Body of pancreas (tissue), 4 donors: ENCODE data around the gene SYNE2. TPM values are rescaled to one million over a fixed set of nuclear protein-coding genes. Genes with fewer than 3 reads are reported as not detected.

Experiments
- ATAC-seq: fragments of 150-250 bp; one replicate; pipeline ENCODE4 v1.9.1; 2016
- DNase-seq, 4 donors: peaks; one replicate each; pipeline ENCODE4 v3.0.0-alpha.2; 2019
- H3K27ac ChIP-seq, 4 donors: fragments of 200-600 bp; sonication (generic); 1 replicate in 3 of 4; 2 replicates in 1 of 4; pipeline versions ENCODE4 v1.5.1 to v1.6.1; 2016 to 2019; ENCODE audit warnings: mild to moderate bottlenecking in 1 of 4, mixed read lengths in 1 of 4, moderate library complexity in 1 of 4
- H3K27me3 ChIP-seq, 2 donors: fragments of 200-600 bp; sonication (generic); one replicate each; pipeline ENCODE4 v1.6.0; 2016; ENCODE audit warnings: mild to moderate bottlenecking in 1 of 2
- H3K36me3 ChIP-seq, 2 donors: fragments of 200-600 bp; sonication (generic); replicated peaks in 1 of 2; 2 replicates each; pipeline ENCODE4 v1.5.1; 2016; ENCODE audit warnings: low read depth in 2 of 2; ENCODE audit not compliant: insufficient read depth in 1 of 2
- H3K4me1 ChIP-seq: fragments of 200-600 bp; sonication (generic); one replicate; pipeline ENCODE4 v1.6.0; 2016
- H3K4me3 ChIP-seq, 2 donors: fragments of 200-600 bp; sonication (generic); 1 replicate in 1 of 2; 2 replicates in 1 of 2; pipeline ENCODE4 v1.5.1; 2016 to 2019
- H3K9me3 ChIP-seq, 3 donors: fragments of 200-600 bp; sonication (generic); 1 replicate in 2 of 3; 2 replicates in 1 of 3; pipeline ENCODE4 v1.5.1; 2016
- CTCF ChIP-seq, 7 experiments: fragments of 450-650 bp in 4 of 7; fragments of 200-600 bp in 3 of 7; sonication (generic) in 3 of 7; IDR thresholded peaks; one replicate each; pipeline ENCODE4 v1.5.1; 2016 to 2019; ENCODE audit warnings: antibody characterized with exemption in 7 of 7
- POLR2A ChIP-seq, 3 donors: fragments of 450-650 bp; IDR thresholded peaks; one replicate each; pipeline ENCODE4 v1.6.1; 2016; ENCODE audit warnings: antibody characterized with exemption in 3 of 3, mild to moderate bottlenecking in 2 of 3
- WGBS, 2 donors: methylation state at CpG; one replicate each; pipeline ENCODE4 v1.1.5; 2017; 5-methylcytosine and 5-hydroxymethylcytosine counted together
- intact Hi-C: fragments of 100-400 bp; cut with DNase I; formaldehyde crosslinking; loops from one replicate; pipeline ENCODE4 v1.15.1; 2023
- total RNA-seq, 2 donors: library from RNA; depleted of rRNA; stranded (reverse); fragments of >200 nt; gene quantifications; one replicate each; pipeline ENCODE4 v1.1.0, GENCODE V29; 2016

Gene SYNE2
- total RNA-seq, 2 donors from 2014 or later, result 163 to 240 TPM

- intact Hi-C loops, result no loop called here
- 60 to 74% methylated on average over 3 of the region's 3 CpGs for WGBS, 2 donors
- ATAC-seq (no peak), DNase-seq (no peak)
- H3K27ac ChIP-seq, result peak overlapping the region in 2 of 4 donors; percentile 68 to 69
- TF ChIP-seq CTCF (IDR thresholded peaks at IDR 0.05) (no peak), POLR2A (IDR thresholded peaks at IDR 0.05) (no peak)
- H3K36me3 ChIP-seq, result no peaks in the 10 kb centered on the region
- H3K4me1 ChIP-seq, result peaks cover 97% of the 10 kb centered on the region
- no peaks in the 10 kb centered on the region for H3K27me3 ChIP-seq
- no peaks in the 10 kb centered on the region for H3K9me3 ChIP-seq
- no peak overlapping the region for H3K4me3 ChIP-seq
Observed at GRCh38 chr14:64197996-64198395, 345.2 kb downstream of the SYNE2 start.

- TF ChIP-seq CTCF (IDR thresholded peaks at IDR 0.05) (no peak), POLR2A (IDR thresholded peaks at IDR 0.05) (no peak)
- Histone ChIP-seq H3K27me3 (no peaks in the 10 kb centered on the region), H3K4me1 (peaks cover 97% of the 10 kb centered on the region), H3K9me3 (no peaks in the 10 kb centered on the region), H3K27ac (peak overlapping the region in 2 of 4 donors; percentile 68 to 69), H3K36me3 (no peaks in the 10 kb centered on the region), H3K4me3 (no peak overlapping the region)
- ATAC-seq (no peak), DNase-seq (no peak)
- intact Hi-C loops, result no loop called here
- 54 to 71% methylated on average over 3 of the region's 3 CpGs for WGBS, 2 donors
Observed at GRCh38 chr14:64198486-64198885, 345.7 kb downstream of the SYNE2 start.

- Histone ChIP-seq H3K4me3 (no peak overlapping the region), H3K36me3 (no peaks in the 10 kb centered on the region), H3K27ac (peak overlapping the region in 3 of 4 donors; percentile 24 to 59 (median 41)), H3K27me3 (no peaks in the 10 kb centered on the region), H3K9me3 (no peaks in the 10 kb centered on the region), H3K4me1 (peaks cover 89% of the 10 kb centered on the region)
- ATAC-seq (peak; percentile 56), DNase-seq (peak; percentile 47 to 72 (median 53))
- WGBS, 2 donors, result 19 to 25% methylated on average over 4 of the region's 4 CpGs
- TF ChIP-seq CTCF (IDR thresholded peaks at IDR 0.05), result no peak
- no peak for TF ChIP-seq POLR2A (IDR thresholded peaks at IDR 0.05)
- intact Hi-C loops, result no loop called here
Observed at GRCh38 chr14:64200170-64200569, 347.4 kb downstream of the SYNE2 start.

GRCh38 chr14:64201296-64201695 is 348.5 kb downstream of the SYNE2 start:
- no peak for TF ChIP-seq CTCF (IDR thresholded peaks at IDR 0.05)
- TF ChIP-seq POLR2A (IDR thresholded peaks at IDR 0.05), result no peak

GRCh38 chr14:64201921-64202545 is 349.2 kb downstream of the SYNE2 start:
- no peaks in the 10 kb centered on the region for H3K27me3 ChIP-seq

More at GRCh38 chr14:64201296-64201695, 348.5 kb downstream of the SYNE2 start:
- Histone ChIP-seq H3K27me3 (no peaks in the 10 kb centered on the region), H3K9me3 (no peaks in the 10 kb centered on the region), H3K27ac (peak overlapping the region in 2 of 4 donors; percentile 41 to 59), H3K4me1 (peaks cover 78% of the 10 kb centered on the region), H3K4me3 (no peak overlapping the region), H3K36me3 (no peaks in the 10 kb centered on the region)
- intact Hi-C loops, result no loop called here
- ATAC-seq (peak; percentile 16), DNase-seq (peak in 3 of 4 donors; percentile 34 to 61 (median 35))
- 53 to 61% methylated on average over 7 of the region's 7 CpGs for WGBS, 2 donors

More at GRCh38 chr14:64201921-64202545, 349.2 kb downstream of the SYNE2 start:
- no peaks in the 10 kb centered on the region for H3K9me3 ChIP-seq
- TF ChIP-seq POLR2A (IDR thresholded peaks at IDR 0.05), result no peak
- no peak for TF ChIP-seq CTCF (IDR thresholded peaks at IDR 0.05)
- H3K36me3 ChIP-seq, result no peaks in the 10 kb centered on the region
- H3K4me1 ChIP-seq, result peaks cover 70% of the 10 kb centered on the region
- no peak for ATAC-seq
- WGBS, 2 donors, result 87 to 88% methylated on average over 17 to 18 of the region's 18 CpGs
- no peak for DNase-seq
- H3K4me3 ChIP-seq, result no peak overlapping the region
- peak overlapping the region in 3 of 4 donors; percentile 14 to 35 (median 31) for H3K27ac ChIP-seq
- intact Hi-C loops, result no loop called here
